HG03280 (cell line): Measurements from ENCODE around the gene VAV2.
"Not testable (repeated sequence)": the region's sequence is repeated elsewhere in the genome, so short reads cannot be mapped to it uniquely, and the experiment has no call there.

Experiments
- ATAC-seq: cut with Tn5 transposase; IDR thresholded peaks from one replicate; pipeline ENCODE4 v1.9.1; 2021; ENCODE audit warnings: mild to moderate bottlenecking, moderate library complexity; ENCODE audit not compliant: unreplicated experiment

Gene VAV2

GRCh38 chr9:133996531-133997520 is 4.7 kb upstream of the VAV2 start:
- ATAC-seq, result no peak

DNA sequence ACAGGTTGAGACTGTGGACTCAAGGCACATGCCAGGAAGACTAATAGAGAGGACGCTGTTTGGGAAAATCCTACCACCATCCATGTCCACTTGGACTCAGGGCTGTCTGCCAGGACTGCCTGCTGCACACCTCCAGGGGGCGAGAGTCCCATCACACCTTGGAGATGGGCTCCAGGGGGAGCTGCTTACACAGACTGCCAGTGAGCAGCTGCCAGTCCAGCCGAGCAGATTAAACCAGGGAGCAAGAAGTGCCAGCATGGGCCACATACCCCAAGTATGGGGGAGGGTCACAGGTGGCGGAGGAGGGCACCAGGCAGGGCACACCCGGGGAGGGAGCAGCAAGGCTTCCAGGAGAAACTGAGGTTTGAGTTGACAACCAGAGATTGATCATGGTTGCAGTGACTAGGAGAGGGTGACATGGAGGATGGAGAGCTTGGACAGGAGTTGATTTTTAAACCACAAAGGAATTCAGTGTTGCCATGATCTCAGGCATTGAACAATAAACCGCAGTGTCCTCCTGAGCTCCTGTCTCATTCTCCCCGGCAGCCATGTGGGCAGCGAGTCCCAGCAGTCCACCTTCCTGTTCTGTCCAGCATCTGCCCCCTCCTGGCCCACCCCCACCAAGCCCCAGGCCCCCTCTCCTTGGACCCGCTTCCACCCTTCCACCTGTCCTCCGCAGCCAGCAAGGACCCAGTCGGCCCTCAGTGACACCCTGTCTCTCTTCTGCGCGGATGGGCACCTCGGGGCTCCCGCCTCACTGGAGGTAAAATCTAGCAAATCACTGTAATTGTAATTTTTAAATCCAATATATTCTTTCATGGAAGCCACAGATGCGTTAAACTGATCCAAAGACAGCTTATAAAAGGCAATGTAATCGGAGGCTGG is 3.1 kb upstream of the VAV2 start:
- ATAC-seq, result no peak

DNA sequence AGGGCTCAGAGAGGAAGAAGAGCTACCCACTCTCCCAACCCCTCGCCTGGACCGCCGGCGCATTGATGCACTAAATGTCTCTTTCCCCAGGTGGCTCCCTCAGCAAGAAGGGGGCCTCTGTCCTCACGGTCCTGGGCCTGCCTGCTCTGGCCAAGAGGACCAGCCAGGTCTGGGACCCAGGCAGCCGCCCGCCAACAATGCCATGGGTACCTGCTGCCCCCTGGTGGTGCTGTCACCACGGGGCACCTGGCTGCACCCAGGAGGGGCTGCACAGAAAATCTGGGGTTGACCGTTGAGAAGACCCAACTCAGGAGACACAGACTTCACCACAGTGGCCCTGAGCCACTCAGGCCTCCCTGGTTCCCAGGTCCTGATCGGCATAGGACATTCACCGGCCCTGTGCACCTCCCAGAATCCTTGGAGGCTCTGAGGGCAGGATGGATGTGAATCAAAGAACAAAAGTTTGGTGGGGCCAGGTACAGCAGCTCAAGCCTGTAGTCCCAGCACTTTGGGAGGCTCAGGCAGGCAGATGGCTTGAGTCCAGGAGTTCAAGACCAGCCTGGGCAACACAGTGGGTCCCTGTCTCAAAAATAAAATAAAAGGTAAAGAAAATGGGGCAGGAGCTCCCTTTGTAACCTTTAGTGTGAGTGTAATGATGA is 2.4 kb upstream of the VAV2 start:
- no peak for ATAC-seq

- no peak for ATAC-seq
Measured at GRCh38 chr9:133993635-133994253, 1.6 kb upstream of the VAV2 start.

GRCh38 chr9:133992780-133993634 is 883 bp upstream of the VAV2 start:
- ATAC-seq, result peak; percentile 58

DNA sequence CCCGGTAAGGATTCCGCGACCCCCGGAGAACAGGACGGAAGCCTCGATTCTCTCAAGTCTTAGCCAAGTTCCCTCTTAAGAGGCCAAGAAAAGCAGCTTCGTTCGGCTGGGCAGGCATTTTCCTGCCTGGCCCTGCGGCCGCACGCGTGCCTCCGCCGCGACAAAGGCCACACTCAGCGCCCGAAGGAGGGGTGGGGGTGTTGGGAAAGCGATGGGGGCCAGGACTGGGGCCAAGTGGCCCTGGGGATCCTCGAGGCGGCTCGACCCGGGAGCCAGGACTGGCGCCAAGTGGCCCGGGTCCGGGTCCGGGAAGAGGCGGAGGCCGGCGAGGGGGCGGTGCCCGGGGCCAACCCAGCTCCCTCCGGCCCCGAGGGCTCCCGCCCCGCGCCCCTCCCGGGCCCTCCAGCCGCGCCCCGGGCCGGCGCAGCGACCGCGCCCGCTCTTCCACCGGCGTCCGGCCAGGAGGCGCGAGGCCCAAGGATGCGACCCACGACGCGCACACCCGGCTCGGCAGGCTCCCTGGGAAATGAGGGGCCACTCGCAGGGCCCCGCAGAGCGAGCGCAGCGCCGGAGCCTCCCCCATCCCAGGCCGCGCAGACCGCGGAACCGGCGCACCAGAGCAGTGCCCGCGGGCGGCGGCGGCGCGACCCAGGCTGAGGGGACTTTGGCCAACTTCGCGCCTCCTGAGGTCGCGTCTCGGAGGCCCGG is 756 bp downstream of the VAV2 start:
- peak; percentile 9 for ATAC-seq

DNA sequence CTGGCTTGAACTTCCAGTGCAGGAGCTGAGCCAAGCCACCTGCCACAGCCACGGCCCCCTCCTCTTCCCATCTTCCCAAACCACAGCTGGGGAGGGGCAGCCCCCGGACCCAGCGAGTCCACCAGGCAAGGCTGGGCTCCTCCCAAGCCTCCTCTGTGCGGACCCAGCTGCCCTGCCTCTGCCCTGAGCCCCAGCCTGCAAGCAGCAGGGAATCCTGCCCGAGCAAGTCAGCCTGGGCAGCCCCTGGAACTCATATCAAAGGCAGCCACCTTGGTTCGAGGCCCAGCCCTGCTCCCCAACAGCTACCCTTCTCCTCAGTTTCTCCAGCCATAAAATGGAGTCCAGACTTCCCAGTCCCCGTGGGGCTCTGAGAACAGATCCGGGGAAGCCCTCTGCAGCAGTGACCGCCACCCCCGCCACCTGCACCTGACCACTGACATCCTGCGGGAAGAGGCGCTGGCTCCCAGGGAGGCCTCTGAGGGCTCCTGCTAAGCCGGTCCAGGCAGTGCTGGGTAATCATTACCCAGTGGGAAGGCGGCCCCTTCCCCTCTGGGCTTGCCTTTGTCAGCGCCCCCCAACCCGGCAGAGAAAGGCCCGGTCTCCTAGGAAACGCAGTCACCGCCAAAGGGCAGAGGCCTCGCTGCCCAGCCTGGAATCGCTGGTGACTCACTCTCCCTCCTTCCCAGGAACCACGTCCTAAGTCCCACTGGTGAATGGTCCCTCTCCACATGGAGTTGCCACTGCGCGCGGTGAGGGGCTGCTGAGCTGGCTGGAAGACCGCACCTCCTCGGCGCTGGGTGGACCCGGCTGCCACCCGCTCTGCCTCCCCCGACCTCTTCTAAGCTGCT is 1.5 kb downstream of the VAV2 start:
- ATAC-seq, result no peak

GRCh38 chr9:133989625-133990365 is 2.3 kb downstream of the VAV2 start:
- no peak for ATAC-seq

- not testable (repeated sequence) for ATAC-seq
Measured at GRCh38 chr9:133988771-133989170, 3.4 kb downstream of the VAV2 start.

GRCh38 chr9:133987946-133988665 is 4.0 kb downstream of the VAV2 start:
- no peak for ATAC-seq

- no peak for ATAC-seq
Measured at GRCh38 chr9:133987446-133987788, 4.7 kb downstream of the VAV2 start.

GRCh38 chr9:133986774-133987445 is 5.2 kb downstream of the VAV2 start:
- ATAC-seq, result no peak

GRCh38 chr9:133986061-133986460 is 6.1 kb downstream of the VAV2 start:
- ATAC-seq, result no peak

- ATAC-seq, result no peak
Measured at GRCh38 chr9:133982971-133983720, 9.0 kb downstream of the VAV2 start.

DNA sequence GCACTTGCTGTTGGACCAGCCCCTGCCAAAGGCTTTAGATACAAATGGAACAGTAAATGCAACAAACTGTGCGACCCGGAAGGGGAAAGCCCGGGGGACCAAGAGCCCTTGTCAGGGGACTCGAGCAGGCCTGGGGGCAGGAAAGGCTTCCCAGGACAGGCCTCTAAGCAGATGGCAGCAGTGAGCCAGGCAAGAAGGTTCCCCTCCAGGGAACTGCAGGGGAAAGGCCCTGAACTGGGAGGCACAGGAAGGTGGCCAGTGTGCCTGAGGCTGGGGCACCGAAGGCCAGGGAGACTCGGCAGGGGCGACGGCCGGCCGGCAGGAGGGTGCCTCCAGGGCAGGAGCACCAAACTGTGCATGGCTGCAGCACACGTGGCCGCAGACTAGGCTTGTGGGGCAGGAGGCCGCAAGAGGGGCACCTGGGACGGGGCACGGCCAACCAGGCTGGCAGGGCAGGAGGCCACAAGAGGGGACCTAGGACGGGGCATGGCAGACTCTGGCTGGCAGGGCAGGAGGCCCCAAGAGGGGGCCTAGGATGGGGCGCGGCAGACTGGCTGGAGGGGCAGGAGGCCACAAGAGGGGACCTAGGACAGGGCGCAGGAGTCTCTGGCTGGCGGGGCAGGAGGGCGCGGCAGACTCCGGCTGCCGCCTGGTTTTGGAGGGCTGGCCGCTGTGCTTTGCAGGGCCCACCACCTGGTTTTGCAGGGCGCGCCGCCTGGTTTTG is 10.0 kb downstream of the VAV2 start:
- no peak for ATAC-seq
